Measurements from ENCODE around the gene GOLGA6C. TPM values are rescaled to one million over a fixed set of nuclear protein-coding genes. Genes with fewer than 3 reads are reported as not detected.
"Not testable (repeated sequence)": the region's sequence is repeated elsewhere in the genome, so short reads cannot be mapped to it uniquely, and the experiment has no call there.

GOLGA6C gene
- total RNA-seq, 6 donors from 2014 or later, result not detected

DNA sequence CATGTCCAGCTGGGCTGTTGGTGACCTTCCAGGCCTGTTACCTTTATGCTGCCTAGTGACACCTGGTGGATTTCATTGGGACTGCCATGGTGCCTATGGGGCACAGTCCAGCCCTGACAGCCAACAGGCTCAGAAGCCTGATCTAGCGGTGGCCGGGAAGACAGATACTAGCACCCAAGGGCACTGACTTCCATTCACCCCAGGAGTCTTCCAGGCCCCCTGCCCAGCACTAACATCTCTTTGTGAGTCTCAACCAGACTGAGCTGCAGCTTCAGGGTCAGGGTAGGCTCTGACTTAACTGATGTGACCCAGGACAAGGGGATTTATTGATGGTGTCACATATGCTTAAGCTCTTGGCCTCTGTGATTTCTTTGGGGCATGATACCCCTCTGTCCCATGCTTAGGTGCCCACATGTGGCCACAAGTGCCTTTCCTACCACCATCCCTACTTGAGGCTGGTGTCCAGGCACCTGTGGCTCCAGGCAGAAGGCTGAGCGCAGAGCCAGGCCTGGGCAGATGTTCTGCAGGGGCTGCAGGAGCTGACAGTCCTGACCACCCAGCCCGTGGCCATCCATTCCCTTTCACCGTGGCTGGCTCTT is 16.5 kb downstream of the GOLGA6C start:
- not testable (repeated sequence) for H3K36me3 ChIP-seq, H3K27me3 ChIP-seq, H3K9me3 ChIP-seq, H3K27ac ChIP-seq, H3K4me3 ChIP-seq, H3K4me1 ChIP-seq
- TF ChIP-seq, protein P1, sequence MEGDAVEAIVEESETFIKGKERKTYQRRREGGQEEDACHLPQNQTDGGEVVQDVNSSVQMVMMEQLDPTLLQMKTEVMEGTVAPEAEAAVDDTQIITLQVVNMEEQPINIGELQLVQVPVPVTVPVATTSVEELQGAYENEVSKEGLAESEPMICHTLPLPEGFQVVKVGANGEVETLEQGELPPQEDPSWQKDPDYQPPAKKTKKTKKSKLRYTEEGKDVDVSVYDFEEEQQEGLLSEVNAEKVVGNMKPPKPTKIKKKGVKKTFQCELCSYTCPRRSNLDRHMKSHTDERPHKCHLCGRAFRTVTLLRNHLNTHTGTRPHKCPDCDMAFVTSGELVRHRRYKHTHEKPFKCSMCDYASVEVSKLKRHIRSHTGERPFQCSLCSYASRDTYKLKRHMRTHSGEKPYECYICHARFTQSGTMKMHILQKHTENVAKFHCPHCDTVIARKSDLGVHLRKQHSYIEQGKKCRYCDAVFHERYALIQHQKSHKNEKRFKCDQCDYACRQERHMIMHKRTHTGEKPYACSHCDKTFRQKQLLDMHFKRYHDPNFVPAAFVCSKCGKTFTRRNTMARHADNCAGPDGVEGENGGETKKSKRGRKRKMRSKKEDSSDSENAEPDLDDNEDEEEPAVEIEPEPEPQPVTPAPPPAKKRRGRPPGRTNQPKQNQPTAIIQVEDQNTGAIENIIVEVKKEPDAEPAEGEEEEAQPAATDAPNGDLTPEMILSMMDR (IDR thresholded peaks at IDR 0.05), result peak; percentile 44 to 82 (median 67)
- ATAC-seq (ENCODE audit: low FRiP score in 2 of 2) (peak in 1 of 2 donors; percentile 93), DNase-seq (peak; percentile 18 to 83)
- 63 to 68% methylated on average over 2 to 5 of the region's 5 CpGs for WGBS, 2 donors

DNA sequence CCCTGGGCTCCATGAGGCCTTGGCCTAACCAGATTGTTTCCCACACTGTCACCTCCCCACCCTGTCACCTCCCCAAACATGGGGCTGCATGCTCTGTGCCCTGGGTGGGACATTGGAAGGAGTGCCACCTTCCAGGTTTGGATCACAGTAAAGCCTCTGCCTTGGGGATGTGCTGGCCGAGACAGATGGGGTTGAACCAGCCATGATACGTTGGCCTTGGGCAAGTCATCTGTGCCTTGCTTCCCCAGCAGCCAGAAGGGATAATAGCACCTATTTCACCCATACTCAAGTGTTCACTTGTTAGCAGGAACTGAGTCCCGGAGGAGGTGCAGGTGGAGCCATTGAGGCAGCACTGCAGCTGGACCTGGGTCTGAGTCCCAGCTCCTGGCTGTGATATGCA is 17.5 kb downstream of the GOLGA6C start:
- H3K4me1 ChIP-seq, H3K27me3 ChIP-seq, H3K9me3 ChIP-seq, H3K4me3 ChIP-seq, H3K27ac ChIP-seq, H3K36me3 ChIP-seq: not testable (repeated sequence)
- ATAC-seq (ENCODE audit: low FRiP score in 2 of 2) (peak in 1 of 2 donors; percentile 63), DNase-seq (peak in 1 of 2 donors; percentile 20)
- WGBS, 2 donors, result 63 to 77% methylated on average over 3 of the region's 3 CpGs

DNA sequence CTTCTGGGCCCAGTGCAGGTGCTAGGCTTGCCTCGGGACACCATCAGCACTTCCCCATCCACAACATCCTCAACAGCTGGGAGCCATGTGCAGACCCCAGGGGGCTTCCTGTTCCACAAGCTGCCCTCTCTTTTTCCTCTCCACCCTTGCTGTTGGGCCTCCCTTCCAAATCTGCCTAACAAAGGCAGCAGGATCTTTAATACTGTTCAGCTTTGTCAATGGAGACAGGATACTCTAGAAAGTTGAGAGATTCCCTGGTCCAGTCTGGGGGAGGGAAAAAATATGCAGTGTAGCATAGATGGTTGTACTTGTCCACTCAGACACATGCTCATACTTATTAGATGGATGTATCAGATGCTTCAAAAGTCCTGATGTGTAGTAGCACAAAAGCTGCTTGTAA is 20.4 kb downstream of the GOLGA6C start:
- DNase-seq, result not testable (repeated sequence)
- WGBS, 2 donors, result 29% methylated on average over 1 of the region's 1 CpG; no CpG with 5 or more reads in 1 of the 2 donors

DNA sequence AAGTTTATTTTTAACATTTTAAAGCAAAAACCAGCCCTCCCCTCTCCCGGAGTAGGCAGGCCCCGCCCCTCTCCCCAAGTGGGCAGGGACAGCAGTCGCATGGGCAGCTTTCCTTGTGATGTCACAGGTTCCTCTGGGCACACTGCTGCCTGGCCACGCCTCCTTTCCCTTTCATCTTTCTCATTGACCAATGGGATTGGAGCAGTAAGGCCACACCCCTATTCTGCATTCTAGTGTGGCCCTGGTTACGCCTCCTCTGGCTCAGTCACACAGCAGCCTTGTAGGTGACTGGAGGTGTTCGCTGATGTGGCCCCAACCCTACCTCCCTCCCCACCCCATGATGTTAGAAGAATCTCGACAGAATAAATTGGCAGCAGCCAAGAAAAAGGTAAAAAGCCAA is 24.4 kb downstream of the GOLGA6C start, which contains the start of gene GOLGA6D:
TSS of gene GOLGA6D (plus strand) at position 264 of the 400 bp plus-strand sequence. CDS start at position 305, 41 bp downstream.
- H3K27me3 ChIP-seq; H3K4me1 ChIP-seq; H3K36me3 ChIP-seq; H3K27ac ChIP-seq; DNase-seq; H3K9me3 ChIP-seq; ATAC-seq (ENCODE audit: low FRiP score in 2 of 2); H3K4me3 ChIP-seq: not testable (repeated sequence)
- WGBS, 2 donors, result no CpG with 5 or more reads among the region's 7 CpGs

More for the DNA sequence above, 20.4 kb downstream of the GOLGA6C start:
- not testable (repeated sequence) for H3K27ac ChIP-seq; H3K4me3 ChIP-seq; H3K27me3 ChIP-seq; H3K36me3 ChIP-seq; H3K9me3 ChIP-seq; H3K4me1 ChIP-seq; ATAC-seq (ENCODE audit: low FRiP score in 2 of 2)

DNA sequence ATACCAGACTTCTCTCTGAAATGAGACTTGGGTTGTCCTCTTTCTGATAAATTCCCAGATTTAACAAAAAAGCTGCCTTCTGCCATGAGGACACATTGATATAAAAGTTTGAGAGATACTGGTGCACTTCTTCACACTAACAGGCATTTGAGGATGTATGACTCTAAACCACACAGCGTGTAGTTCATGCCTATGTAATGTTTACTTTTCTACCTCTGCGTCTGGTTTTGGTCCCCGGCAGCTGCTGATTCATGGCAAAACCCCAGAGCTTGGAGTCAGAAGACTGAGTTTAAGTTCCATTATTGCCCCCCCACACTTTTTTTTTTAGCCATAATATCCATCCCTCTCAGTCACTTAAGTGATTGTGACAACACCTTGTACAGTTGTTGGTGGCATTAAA is 26.0 kb downstream of the GOLGA6C start:
- not testable (repeated sequence) for H3K4me1 ChIP-seq; H3K27me3 ChIP-seq; H3K36me3 ChIP-seq; H3K9me3 ChIP-seq; H3K4me3 ChIP-seq; DNase-seq; H3K27ac ChIP-seq; ATAC-seq (ENCODE audit: low FRiP score in 2 of 2)
- no CpG with 5 or more reads among the region's 3 CpGs for WGBS, 2 donors

DNA sequence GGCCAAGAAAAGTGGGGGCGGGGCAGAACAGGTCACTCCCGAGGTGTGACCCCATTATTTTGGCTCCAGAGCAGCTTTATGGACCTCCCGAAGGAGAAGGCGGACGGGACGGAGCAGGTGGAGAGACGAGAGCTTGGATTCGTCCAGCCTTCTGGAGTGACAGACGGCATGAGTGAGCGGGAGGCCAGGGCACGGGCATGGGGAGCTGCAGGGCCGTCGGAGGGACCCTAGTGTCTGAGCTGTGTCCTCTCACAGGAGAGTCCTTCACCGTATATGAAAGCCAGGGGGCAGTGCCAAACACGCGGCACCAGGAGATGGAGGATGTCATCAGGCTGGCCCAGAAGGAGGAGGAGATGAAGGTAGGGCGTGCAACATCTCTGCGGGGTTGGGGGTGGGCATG is 35.5 kb downstream of the GOLGA6C start:
- not testable (repeated sequence) for H3K4me1 ChIP-seq; H3K27me3 ChIP-seq; H3K9me3 ChIP-seq; H3K27ac ChIP-seq; ATAC-seq (ENCODE audit: low FRiP score in 2 of 2); H3K36me3 ChIP-seq; H3K4me3 ChIP-seq
- peak in 1 of 2 donors; percentile 84 for DNase-seq
- no CpG with 5 or more reads among the region's 18 CpGs for WGBS, 2 donors

DNA sequence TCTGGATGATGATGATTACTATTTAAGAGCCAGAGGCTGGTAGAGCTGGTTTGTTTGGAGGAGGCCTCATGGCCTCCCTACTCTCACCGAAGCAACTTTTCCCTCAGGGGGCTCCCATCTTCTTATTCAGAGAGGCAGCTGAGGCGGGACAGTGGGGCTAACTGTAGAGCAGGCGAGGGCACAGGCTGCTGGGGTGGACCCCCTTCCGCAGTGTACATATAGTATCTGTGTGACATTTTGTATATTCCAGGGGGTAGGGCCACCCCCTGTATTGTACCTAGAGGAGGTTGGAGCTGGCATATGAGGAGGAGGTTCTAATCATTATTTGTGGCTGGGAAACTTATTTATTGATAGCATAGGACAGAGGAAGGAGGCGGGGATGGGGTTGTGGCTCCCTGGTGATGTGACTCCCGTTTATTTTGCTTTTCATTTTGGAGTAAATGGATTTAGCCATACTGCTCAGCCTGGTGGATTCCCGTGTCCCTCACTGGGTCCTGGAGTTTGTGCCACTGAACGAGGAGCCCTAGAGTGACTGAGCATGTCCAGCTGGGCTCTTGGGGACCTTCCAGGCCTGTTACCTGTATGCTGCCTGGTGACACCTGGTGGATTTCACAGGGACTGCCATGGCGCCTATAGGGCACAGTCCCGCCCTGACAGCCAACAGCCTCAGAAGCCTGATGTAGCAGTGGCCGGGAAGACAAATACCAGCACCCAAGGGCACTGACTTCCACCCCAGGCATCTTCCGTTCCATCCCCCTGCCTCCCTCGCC is 40.6 kb downstream of the GOLGA6C start:
- not testable (repeated sequence) for H3K9me3 ChIP-seq, H3K4me3 ChIP-seq, H3K27me3 ChIP-seq, H3K27ac ChIP-seq, H3K36me3 ChIP-seq, H3K4me1 ChIP-seq
- DNase-seq (peak in 1 of 2 donors; percentile 44), ATAC-seq (ENCODE audit: low FRiP score in 2 of 2) (peak; percentile 71 to 90)
- 83 to 85% methylated on average over 4 to 6 of the region's 13 CpGs for WGBS, 2 donors

DNA sequence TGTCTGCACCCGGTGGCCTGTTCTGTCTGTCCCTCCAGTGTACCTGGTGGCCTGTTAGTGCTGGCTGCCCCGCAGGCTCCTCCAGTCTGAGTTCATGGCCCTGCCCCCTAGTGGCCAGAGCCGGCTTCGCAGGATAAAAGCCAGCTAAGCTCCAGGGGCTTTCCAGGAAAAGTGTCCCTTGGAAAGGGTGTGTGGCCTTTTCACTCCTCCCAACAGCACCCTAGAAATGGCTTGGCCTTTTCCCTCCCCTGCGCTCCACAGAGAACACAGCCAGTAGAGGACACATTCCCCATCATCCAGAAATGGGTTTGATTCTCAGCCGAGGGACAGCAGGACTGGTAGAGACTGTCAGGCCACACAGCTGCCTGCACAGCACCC is 41.2 kb downstream of the GOLGA6C start:
- DNase-seq, result peak in 1 of 2 donors; percentile 65
- TF ChIP-seq, protein P1 (IDR thresholded peaks at IDR 0.05), result peak; percentile 20 to 73 (median 33)
- H3K27me3 ChIP-seq, H3K36me3 ChIP-seq, H3K4me1 ChIP-seq, H3K9me3 ChIP-seq, H3K27ac ChIP-seq, H3K4me3 ChIP-seq: not testable (repeated sequence)
- 25% methylated on average over 5 of the region's 6 CpGs; no CpG with 5 or more reads in 1 of the 2 donors for WGBS, 2 donors
- peak; percentile 83 to 93 for ATAC-seq (ENCODE audit: low FRiP score in 2 of 2)

DNA sequence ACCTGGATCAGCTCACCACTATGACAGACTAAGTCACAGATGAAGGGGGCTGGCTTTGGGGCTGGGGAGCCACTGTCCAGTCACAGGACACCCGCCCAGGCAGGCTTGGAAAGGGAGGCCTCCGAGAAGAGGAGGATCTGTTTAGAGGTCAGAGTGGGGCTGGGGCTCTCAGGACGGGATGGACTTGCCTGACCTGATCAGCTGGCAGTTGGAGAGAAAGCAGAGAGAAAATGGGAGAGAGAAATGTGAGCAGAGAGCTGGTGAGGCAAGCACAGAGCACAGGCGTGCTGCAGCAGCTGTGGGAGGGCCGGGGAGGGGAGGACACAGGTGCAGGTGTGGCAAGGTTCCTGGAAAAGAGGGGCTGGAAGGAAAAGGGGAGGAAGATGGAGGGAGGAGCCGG is 41.9 kb downstream of the GOLGA6C start:
- H3K9me3 ChIP-seq; H3K27me3 ChIP-seq; H3K27ac ChIP-seq; H3K36me3 ChIP-seq; DNase-seq; H3K4me1 ChIP-seq; H3K4me3 ChIP-seq; ATAC-seq (ENCODE audit: low FRiP score in 2 of 2): not testable (repeated sequence)
- 71 to 76% methylated on average over 5 to 6 of the region's 6 CpGs for WGBS, 2 donors

Measured in upper lobe of left lung (tissue), 6 donors.